NK-92 (cell line): ENCODE measurements around the gene NAP1L4.

Experiments used
- DNase-seq: peaks from one replicate; lab custom pipeline; 2025; ENCODE audit not compliant: unreplicated experiment; lab: John Stamatoyannopoulos, UW

The NAP1L4 gene

DNA sequence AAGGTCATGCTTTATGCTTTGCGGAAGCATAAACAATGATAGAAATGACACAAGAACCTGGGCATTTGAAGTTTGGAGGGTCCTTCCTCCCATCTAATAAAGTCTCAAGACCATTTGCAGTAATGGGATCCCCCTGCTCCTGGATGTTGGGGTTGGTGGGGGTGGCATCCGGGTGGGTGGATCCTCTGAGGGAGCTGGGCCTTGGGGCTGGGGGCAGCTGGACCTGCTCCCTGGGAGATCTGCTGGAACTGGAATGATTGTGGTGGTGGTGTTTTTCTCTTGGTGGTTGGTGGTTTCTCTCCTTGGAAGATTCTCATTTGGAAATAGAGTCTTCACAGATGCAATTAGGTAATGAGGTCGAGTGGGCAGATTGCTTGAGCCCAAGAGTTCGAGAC is 2.2 kb upstream of the NAP1L4 start:
- no peak for DNase-seq

DNA sequence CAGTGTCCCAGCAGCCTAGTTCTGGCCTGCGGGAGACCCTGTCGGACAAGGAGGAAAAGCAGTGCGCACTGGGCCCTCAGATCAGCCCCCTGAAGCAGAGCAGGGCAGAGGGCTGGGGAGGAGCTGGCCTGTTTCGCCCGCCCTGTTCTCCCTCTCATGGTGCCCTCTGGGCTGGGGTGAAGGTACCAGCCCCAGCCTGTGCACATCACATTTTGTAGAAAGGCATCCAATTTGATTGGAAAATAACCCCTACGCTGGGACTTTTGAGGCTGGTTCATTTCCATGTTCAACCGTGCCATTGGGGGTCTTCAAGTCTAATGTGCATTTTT is 832 bp upstream of the NAP1L4 start:
- DNase-seq, result no peak

DNA sequence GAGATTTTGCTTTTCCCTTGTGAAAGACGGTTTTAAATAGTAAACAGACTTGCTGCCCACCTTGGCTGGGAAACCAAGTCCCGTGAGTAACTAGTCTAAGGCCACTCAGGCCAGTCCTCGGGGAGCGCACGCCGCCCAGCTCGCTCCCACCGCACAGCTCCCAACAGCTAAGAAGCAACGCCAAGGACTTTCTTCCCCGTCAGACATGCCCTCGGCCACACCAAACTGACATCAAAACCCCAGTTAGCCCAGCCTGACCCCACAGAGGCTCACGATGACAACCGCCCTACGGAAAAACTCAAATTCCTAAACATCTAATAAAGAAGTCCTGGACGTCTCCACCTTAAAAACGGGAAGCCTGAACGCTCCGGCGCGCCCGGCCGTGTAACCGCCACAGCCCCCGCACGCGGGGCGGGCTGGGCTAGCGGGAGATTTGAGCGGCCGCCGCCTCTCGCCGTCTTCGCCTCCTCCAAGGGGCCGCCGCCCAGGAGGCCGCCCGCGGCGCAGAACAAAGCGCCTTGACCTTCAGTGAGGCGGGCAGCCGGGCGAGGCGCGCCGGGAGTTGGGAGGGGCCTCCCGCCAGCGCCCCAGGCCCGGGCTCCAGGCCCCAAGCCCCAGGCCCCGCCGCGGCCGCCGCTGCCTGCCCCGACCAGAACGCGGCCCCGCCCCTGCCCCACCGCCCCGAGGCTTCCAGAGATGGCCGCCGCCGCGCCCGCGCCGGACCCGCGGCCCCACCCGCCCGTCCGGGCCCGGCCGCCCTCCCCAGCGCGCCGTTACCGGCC is 486 bp downstream of the NAP1L4 start:
- no peak for DNase-seq

DNA sequence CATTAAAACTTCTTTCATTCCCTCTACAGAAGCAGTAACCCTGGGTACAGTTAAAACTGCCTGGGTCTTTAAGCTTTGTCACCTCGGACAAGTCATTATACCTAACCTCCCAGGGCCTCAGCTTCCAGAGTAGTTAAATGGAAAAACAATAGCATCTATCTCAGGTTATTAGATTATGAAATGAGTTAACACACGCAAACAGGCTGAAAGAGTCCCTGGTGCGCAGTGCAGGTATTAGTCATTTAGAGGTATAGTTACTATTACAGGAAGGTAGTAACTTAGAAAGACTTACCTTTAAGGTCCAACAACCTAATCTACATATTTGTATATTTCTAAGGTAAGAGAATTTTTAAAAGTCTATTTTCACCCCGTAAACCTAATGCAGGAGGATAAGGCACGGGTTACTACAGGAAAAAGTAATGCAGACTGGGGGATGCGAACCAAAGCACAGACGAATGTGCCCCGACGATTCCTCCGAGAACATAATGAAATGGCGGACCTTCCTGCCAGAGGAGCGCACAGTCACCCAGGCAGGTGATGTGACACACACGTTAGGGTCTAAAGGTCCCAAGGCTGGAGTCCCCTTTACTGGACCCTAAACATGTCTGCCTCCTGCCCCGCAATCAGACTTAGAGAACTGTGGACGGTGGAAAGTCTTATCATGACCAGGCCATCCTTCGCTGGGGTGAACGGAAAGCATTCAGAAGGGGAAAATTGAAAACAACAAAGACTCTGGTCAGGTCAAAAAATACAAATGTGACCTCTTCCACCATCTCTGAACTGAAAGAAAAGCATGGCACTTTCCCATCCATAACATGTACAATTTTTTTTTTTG is 1.3 kb downstream of the NAP1L4 start:
- DNase-seq, result no peak

DNA sequence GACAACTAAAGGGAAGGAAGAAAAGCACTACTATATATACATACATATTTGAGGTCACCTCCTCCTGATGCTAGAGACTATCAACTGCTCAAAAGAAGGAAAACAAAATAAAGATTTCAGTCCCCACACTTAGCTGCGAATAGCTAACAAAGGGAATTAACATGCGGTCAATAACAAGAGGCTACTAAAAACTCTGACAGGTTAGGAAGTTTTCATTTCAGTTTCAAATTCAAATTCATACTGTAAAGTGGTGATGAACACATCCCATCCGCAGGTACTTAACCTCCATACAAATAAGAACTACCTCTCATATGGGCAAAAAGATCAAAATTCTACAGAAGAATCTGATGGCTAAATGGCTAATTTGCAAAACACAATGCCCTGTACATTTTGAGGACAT is 2.6 kb downstream of the NAP1L4 start:
- no peak for DNase-seq

DNA sequence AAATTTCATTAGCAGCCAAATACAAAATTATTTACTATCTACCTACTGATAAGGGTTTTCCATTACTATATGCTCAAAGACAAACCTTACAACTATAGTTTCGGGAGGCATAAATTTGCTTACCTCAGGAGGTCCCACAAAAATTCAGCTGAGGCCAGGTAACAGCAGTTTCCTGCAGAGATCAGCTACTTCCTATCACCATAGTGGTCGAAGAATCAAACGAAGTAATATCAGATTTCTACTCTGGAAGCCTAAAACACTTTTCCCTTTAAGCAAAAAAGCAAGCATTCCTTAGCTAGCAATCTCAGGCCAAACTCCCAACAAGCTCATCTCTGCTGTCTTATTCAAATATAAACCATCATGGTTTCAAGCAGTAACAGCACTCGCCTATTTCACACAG is 3.1 kb downstream of the NAP1L4 start:
- DNase-seq, result no peak

DNA sequence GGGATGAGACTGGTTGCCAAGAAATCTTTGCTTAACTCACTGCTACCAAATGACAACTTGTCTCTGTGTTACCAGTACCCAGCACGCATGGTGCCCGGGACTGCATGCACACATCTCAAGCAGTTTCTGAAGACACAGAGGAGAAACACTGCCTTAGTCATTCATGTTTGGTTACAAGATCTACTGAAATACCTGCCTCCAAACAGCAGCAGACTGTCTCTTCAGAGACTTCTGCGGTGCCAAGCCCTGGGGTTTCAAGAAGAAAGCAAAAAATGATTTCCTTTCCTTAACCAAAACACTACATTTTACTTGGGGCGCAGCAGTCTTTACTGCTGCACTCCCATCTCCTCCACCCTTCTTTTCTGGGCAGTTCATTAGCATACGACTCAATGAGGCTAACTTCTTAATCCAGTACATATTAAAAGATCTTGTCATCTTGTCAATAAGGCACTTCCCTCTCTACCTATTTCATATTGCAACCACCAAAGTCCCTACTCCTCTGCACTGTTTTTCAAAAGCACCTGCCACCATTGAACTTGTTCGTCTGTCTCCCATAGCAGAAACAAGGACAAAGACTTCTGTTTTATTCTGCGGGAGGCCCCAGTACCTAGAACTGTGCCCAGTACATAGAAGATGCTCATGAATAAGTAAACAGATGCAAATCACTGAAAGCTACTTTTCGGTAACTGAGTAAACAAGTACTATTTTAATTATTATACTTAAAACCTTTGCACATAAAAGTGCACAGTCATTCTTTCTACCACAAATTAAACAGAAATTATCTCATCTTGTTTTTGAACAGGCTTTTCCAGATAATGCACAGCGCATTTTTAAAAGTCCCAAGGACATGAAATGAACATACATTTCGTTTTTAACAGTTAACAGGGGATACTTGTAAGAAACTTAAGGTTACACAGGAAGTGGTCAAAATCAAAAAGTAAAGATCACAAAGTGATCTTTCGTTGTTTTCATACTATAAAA is 4.0 kb downstream of the NAP1L4 start:
- no peak for DNase-seq

DNA sequence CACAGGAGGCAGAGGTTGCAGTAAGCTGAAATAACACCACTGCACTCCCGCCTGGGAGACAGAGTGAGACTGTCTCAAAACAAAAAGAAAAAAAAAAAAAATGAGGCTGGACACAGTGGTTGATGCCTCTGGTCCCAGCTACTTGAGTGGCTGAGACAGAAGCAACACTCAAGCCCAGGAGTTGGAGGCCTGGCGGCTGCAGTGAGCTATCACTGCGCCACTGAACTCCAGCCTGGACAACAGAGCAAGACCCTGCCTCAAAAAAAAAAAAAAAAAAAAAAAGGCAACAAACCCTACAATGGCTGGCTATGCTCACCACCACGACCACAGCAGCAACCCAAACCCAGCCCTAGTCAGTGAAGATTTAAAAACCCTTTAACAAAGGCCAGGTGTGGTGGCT is 8.2 kb downstream of the NAP1L4 start:
- DNase-seq, result no peak

DNA sequence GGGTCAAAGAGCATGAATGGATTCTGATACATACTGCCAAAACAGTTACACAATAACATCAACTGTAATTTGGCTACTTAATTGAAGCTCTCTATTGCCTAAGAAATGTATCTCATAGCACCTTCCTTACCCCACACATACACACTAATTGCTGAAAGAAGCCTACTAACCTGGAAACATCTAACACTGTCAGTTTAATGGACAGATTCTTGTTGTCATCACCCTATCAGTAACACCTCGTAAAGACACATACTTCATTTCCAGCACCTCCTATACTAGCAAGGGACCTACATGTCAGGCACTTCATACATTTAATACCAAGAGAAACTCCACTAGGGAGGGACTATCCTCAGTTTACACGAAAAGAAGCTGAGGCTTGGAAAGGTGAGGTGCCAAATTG is 9.9 kb downstream of the NAP1L4 start:
- no peak for DNase-seq

DNA sequence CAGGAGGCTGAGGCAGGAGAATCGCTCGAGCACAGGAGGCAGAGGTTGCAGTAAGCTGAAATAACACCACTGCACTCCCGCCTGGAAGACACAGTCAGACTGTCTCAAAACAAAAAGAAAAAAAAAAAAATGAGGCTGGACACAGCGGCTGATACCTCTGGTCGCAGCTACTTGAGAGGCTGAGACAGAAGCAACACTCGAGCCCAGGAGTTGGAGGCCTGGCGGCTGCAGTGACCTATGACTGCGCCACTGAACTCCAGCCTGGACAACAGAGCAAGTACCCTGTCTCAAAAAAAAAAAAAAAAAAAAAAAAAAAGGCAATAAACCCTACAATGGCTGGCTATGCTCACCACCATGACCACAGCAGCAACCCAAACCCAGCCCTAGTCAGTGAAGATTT is 11.0 kb downstream of the NAP1L4 start:
- no peak for DNase-seq

DNA sequence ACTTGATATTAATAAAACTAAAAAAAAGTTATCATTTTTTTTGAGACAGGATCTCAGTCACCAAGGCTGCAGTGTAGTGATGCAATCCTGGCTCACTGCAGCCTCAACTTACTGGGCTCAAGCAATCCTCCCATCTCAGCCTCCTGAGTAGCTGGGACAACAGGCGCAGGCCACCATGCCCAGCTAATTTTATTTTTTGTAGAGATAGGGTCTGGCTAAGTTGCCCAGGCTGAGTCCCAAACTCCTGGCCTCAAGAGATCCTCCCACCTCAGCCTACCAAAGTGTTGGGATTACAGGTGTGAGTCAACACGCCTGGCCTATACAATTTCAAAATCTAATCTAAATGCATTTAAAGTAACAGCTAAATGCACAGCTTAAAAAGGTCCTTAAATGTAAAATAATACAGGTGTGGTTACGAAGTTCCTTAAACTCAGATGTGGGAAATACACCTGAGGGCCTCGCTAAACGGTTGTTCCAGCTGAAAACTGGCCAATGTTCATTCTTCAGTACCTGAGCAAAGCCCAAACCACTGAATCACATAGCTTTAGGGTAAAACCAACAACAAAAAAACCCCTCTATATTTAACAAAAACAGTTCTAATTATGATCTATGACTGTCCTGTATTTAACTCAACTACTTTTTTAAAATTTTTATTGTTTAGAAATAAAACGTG is 11.8 kb downstream of the NAP1L4 start:
- DNase-seq, result no peak

DNA sequence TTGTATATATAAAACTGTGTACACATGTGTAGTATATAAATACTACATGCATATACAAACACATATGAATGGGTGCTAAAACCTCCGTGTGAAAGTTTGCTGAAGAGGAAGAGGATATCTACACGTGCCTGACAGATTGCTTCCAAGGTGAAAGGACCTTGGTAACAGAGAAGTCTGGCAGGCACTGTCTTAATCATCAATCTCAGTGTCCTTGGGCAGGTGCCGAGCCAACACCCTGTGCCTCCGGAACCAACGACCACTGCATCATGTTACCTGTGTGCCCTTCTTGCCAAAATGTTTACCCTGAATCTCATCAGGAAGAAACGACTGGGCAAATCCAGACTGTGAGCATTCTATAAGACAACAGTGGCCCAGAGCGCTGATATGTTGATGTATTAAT is 15.0 kb downstream of the NAP1L4 start:
- DNase-seq, result no peak

DNA sequence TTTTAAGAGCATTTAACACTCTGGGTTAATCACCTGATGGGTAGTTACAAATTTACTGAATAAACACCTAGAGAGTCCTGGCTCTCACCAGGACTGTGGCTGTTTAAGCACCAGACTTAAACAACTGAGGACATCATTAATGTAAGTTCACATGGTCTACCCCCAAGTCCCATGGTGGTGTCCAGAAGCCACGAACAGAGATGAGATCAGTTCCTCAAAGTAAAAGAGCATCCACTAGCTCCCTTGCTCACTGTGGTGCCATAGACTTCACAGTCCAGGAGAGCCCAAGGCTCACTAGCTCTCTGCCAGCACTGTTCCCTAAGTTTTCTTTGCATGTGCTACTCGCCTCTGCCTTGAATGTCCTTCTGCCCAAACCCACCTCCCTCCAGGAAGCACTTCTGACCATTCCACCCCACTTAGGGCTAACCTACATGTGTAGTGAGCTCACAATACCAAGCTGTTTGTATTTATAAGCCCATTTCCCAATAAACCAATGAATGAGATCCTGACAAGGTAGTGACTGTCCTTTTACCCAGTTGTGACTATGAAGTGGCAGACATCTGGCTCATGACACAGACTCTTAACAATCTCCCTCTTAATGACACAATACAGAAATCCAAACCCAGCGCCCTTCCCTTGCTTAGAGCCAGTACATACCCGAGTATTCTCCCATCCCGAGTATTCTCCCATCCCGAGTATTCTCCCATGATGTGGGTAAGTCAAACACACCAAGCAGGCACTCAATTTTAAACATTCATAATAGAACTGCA is 15.7 kb downstream of the NAP1L4 start:
- no peak for DNase-seq

DNA sequence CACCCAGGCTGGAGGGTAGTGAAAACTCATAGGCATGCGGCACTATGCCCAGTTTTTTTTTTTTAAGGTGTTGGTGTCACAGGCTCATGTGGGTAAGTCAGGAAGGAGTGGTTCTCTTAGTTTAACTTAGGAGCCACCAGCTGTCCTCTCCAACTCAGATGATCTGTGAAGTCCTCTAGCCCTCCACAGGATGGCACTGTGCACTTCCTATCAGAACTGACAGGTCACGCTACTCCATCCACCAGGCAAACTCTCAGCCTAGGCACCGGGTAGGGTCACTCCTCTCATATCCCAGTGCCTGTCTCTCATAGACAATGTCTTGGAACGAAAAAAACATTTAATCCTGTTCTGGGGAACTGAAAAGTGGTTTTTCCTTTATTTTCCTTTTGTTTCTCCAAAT is 16.5 kb downstream of the NAP1L4 start:
- no peak for DNase-seq

DNA sequence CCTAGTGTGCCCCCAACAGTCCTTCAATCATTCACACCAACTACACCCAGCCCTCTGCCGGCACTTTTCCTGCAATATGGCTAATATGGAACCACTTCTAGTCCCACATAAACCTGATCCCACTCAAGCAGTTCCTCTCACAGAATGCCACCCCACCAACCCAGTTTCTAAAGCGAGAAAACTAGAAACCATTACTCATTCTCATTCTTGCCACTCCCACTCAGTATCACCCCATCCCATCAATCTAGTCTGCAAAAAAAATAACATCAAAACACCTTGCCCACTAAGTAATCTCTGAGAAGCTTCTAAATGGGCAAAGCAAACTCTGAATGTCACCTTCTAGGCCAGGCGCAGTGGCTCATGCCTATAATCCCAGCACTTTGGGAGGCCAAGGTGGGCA is 17.9 kb downstream of the NAP1L4 start:
- no peak for DNase-seq

DNA sequence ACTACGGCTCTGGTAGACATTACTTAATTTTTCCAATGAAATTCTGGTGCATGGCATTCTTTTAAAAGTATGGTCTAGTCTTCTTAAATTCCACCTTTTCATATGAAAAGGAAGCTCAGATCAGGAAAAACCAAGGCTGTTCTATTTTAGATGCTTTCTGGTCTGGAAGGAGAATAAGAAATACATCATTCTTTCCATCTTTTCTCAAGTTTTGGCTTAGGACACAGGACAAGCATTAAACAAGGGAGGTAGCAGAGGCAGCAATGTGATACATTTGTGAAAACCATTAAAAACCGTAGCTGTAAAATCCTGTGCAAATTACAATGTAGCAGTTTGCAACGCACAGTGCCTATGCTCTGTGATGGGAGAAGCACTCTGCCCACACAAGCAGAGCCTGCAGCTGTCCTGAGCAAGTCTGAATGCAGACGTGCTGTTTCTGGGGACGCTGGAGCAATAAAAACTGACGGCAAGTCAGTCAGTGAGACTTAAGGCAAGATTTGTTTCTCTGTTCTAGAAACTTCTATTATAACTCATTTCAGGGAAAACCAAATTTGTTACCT is 23.7 kb downstream of the NAP1L4 start:
- no peak for DNase-seq

DNA sequence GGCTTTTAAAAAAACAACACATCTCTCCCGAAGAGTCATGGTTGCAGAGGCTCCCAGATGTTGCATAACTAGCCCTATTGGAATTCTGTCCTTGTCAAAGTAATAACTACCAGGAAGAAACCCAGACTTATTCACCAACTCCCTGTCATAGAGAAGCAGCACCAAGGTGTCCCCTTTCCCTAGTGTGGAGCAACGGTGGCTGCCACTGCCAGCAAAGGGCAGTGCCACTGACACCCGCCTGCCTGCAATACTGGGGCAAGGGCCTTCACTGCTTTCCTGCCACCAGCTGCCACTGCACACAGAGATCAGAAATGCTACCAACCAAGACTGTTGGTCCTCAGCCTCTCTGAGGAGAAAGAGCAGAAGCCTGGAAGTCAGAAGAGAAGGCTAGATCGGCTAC is 27.3 kb downstream of the NAP1L4 start:
- DNase-seq, result no peak

DNA sequence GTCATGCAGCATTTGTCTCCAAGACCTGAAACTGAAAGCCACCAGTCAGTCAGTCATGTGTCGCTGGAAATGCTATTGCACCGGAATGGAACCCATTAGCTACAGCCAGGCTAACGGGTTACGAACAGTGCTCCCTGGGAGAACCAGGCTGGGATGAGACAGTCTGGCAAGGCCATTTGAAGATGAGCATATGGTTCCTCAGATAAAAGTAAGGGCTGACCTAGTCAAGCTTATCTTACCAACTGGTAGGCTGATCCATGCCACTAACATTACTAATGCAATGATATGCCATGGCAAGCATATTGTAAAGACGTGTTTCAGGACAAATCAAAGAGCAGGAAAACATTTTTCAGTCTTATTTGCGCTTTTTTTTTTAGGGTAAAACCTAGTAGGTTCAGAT is 28.4 kb downstream of the NAP1L4 start:
- DNase-seq, result no peak

DNA sequence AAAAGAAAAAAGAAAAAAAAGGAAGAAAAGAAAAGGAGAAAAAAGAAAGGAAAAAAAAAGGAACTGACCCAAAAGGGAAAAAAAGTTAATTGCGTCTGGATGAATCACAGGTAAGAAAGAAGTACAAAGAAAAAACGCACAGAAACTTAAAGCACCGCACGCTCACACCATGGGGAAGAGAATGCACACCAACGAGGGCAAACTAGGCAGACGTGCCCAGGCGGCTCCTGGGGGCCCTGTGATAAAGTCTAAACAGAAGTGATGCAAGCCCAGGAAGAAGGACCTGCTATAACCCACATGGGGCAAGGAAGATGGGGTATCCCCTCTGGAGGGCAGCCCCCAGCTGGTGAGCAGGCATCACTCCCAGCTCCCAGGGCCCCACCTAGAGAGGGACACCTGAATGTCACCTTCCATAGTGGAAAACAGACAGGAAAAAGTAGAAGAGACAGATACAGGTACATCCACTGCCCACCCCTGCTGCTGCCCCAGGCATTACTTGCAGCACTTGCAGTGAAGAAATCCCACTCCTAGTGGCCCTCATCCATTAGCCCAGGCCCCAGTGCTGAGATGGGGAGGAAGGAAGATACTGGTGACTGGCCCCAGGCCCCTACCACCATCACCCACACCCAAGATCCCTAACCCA is 28.9 kb downstream of the NAP1L4 start:
- no peak for DNase-seq
